Astrocyte (in vitro differentiated cells and primary cell): Measurements from ENCODE around the gene PCYT1B. TPM values are rescaled to one million over a fixed set of nuclear protein-coding genes. Genes with fewer than 3 reads are reported as not detected.

Source experiments
- DNase-seq: peaks from one replicate; pipeline ENCODE4 v3.0.0-alpha.2; 2010; ENCODE audit warnings: low read depth
- FAIRE-seq: peaks from 2 replicates; lab custom pipeline; 2011; peaks lifted over from hg19 to GRCh38; lab: Jason Lieb, UNC
- H2AFZ ChIP-seq: 2 replicates; pipeline ENCODE4 v1.6.0; 2012; ENCODE audit warnings: low read depth, low read length, inconsistent platforms
- H3K27ac ChIP-seq: 2 replicates; pipeline ENCODE4 v1.5.1; 2011; ENCODE audit warnings: low read depth, low read length, inconsistent platforms
- H3K27me3 ChIP-seq: 2 replicates; pipeline ENCODE4 v1.6.0; 2011; ENCODE audit warnings: low read length, inconsistent platforms; ENCODE audit not compliant: insufficient read depth
- H3K36me3 ChIP-seq: 2 replicates; pipeline ENCODE4 v1.5.1; 2011; ENCODE audit warnings: low read length, inconsistent platforms; ENCODE audit not compliant: insufficient read depth
- H3K4me1 ChIP-seq: 2 replicates; pipeline ENCODE4 v1.5.1; 2011; ENCODE audit warnings: low read length, inconsistent platforms; ENCODE audit not compliant: insufficient read depth
- H3K4me2 ChIP-seq: 2 replicates; pipeline ENCODE4 v1.6.0; 2012; ENCODE audit warnings: low read length, inconsistent platforms
- H3K4me3 ChIP-seq: 2 replicates; pipeline ENCODE4 v1.5.1; 2011; ENCODE audit warnings: low read depth, mild to moderate bottlenecking, low read length, inconsistent platforms; ENCODE audit not compliant: insufficient read depth
- H3K79me2 ChIP-seq: 2 replicates; pipeline ENCODE4 v1.6.0; 2012; ENCODE audit warnings: mild to moderate bottlenecking, low read length, inconsistent platforms; ENCODE audit not compliant: insufficient read depth
- H3K9ac ChIP-seq: 2 replicates; pipeline ENCODE4 v1.6.0; 2012; ENCODE audit warnings: mild to moderate bottlenecking, low read length, inconsistent platforms
- H3K9me3 ChIP-seq: 2 replicates; pipeline ENCODE4 v1.5.1; 2012; ENCODE audit warnings: low read depth, mild to moderate bottlenecking, low read length, inconsistent platforms; ENCODE audit not compliant: insufficient read depth
- H4K20me1 ChIP-seq: 2 replicates; pipeline ENCODE4 v1.6.0; 2012; ENCODE audit warnings: low read length, inconsistent platforms; ENCODE audit not compliant: insufficient read depth
- H3K27ac Mint-ChIP-seq: one replicate; pipeline ENCODE4 v1.8.0; 2021; ENCODE audit warnings: mild to moderate bottlenecking, mixed read lengths; ENCODE audit not compliant: unreplicated experiment
- H3K27me3 Mint-ChIP-seq: one replicate; pipeline ENCODE4 v1.8.0; 2021; ENCODE audit warnings: low read depth, mixed read lengths; ENCODE audit not compliant: unreplicated experiment
- H3K36me3 Mint-ChIP-seq: one replicate; pipeline ENCODE4 v1.8.0; 2021; ENCODE audit warnings: low read depth, mixed read lengths; ENCODE audit not compliant: unreplicated experiment
- H3K4me1 Mint-ChIP-seq: one replicate; pipeline ENCODE4 v1.8.0; 2021; ENCODE audit warnings: low read depth, mixed read lengths; ENCODE audit not compliant: unreplicated experiment
- H3K4me3 Mint-ChIP-seq: one replicate; pipeline ENCODE4 v1.8.0; 2021; ENCODE audit warnings: mild to moderate bottlenecking, moderate library complexity, mixed read lengths; ENCODE audit not compliant: unreplicated experiment
- H3K9me3 Mint-ChIP-seq: one replicate; pipeline ENCODE4 v1.8.0; 2021; ENCODE audit warnings: mild to moderate bottlenecking, mixed read lengths; ENCODE audit not compliant: unreplicated experiment
- CTCF ChIP-seq: IDR thresholded peaks from 2 replicates; pipeline ENCODE4 v1.5.1; 2011; ENCODE audit warnings: low read depth, mild to moderate bottlenecking, inconsistent platforms, low read length, moderate library complexity; ENCODE audit not compliant: insufficient read depth
- EZH2 ChIP-seq: IDR thresholded peaks from 2 replicates; pipeline ENCODE4 v1.6.1; 2012; ENCODE audit warnings: mild to moderate bottlenecking, low read length, inconsistent platforms; ENCODE audit not compliant: insufficient read depth
- total RNA-seq: library from RNA; stranded (reverse); gene quantifications from 2 replicates; pipeline ENCODE4 v1.2.1, GENCODE V29; 2021

PCYT1B gene
- total RNA-seq, 1 donor from 2014 or later, result 5.6 TPM

DNA sequence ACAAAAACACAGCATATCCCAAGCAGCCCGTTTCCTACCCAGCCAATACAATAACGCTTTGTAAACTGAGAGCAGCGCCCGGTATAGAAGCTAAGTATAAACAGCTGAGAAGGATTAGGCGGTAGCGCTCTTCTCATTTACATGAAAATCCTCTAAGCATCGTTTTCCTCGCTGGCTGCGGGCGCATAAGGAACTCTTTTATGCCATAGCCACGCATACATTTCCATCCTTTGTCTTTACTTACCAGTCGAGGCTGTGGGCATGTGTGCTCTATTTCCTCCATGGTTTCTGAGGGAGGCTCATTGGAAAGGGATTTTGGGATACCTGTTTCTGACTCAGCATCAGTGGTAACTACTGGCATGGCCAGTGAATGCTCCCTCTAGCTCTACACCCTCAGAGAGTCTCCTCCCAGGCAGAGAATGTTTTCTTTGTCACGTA, 383 bp downstream of the PCYT1B start:
- Mint-ChIP-seq H3K4me3 (peak overlapping the region; percentile 84), H3K9me3 (no peaks in the 10 kb centered on the region), H3K27ac (peak overlapping the region; percentile 34), H3K27me3 (no peaks in the 10 kb centered on the region), H3K36me3 (no peaks in the 10 kb centered on the region), H3K4me1 (no peaks in the 10 kb centered on the region)
- Histone ChIP-seq H3K4me1 (no peaks in the 10 kb centered on the region), H3K9ac (peak overlapping the region; percentile 43), H3K4me2 (peak overlapping the region; percentile 86), H4K20me1 (no peaks in the 10 kb centered on the region), H2AFZ (peak overlapping the region; percentile 80), H3K27ac (no peak overlapping the region), H3K79me2 (no peaks in the 10 kb centered on the region), H3K36me3 (no peaks in the 10 kb centered on the region), H3K27me3 (no peaks in the 10 kb centered on the region), H3K9me3 (no peaks in the 10 kb centered on the region), H3K4me3 (peak overlapping the region; percentile 52)
- TF ChIP-seq EZH2 (no peak), CTCF (no peak)
- DNase-seq (no peak), FAIRE-seq (peak; percentile 88)

- Histone ChIP-seq H4K20me1 (no peaks in the 10 kb centered on the region), H3K27ac (no peak overlapping the region), H2AFZ (peak overlapping the region; percentile 63), H3K9me3 (no peaks in the 10 kb centered on the region), H3K27me3 (no peaks in the 10 kb centered on the region), H3K4me2 (peak overlapping the region; percentile 86), H3K79me2 (no peaks in the 10 kb centered on the region), H3K9ac (no peak overlapping the region), H3K4me3 (peak overlapping the region; percentile 52), H3K36me3 (no peaks in the 10 kb centered on the region), H3K4me1 (no peaks in the 10 kb centered on the region)
- Mint-ChIP-seq H3K27ac (peak overlapping the region; percentile 41), H3K9me3 (no peaks in the 10 kb centered on the region), H3K4me3 (peak overlapping the region; percentile 84), H3K4me1 (no peaks in the 10 kb centered on the region), H3K36me3 (no peaks in the 10 kb centered on the region), H3K27me3 (no peaks in the 10 kb centered on the region)
- DNase-seq (no peak), FAIRE-seq (no peak)
- no peak for TF ChIP-seq EZH2
- no peak for TF ChIP-seq CTCF
Measured at GRCh38 chrX:24646006-24646405, 1.1 kb downstream of the PCYT1B start.

DNA sequence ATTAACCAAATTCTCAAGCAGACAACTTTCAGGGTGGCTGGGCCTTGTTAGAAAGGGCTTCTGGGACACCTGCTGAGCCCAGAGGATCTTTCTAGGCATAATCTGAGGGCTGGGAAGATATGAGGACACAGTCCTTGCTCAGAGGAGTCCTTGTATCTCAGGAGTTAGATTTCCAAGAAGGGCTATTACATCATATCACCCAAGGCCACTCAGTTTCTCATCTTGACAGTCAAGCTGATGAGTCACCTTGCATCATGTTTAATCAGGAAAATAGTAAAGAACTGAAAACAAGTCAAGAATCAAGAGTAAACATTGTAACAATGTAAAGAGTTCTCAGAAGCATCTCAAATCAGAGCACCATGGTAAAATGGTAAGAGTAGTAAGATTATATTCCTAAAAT, 4.0 kb downstream of the PCYT1B start:
- no peak overlapping the region for H3K27ac Mint-ChIP-seq

More for the DNA sequence above, 4.0 kb downstream of the PCYT1B start:
- Histone ChIP-seq H3K9ac (no peak overlapping the region), H3K4me2 (no peak overlapping the region), H3K27ac (no peak overlapping the region), H3K79me2 (no peaks in the 10 kb centered on the region), H3K4me1 (no peaks in the 10 kb centered on the region), H3K36me3 (no peaks in the 10 kb centered on the region), H2AFZ (no peak overlapping the region), H3K9me3 (no peaks in the 10 kb centered on the region), H4K20me1 (no peaks in the 10 kb centered on the region), H3K27me3 (no peaks in the 10 kb centered on the region), H3K4me3 (no peak overlapping the region)
- Mint-ChIP-seq H3K36me3 (peaks cover 1% of the 10 kb centered on the region), H3K4me1 (no peaks in the 10 kb centered on the region), H3K27me3 (no peaks in the 10 kb centered on the region), H3K4me3 (no peak overlapping the region), H3K9me3 (peaks cover 1% of the 10 kb centered on the region)
- DNase-seq, result no peak
- TF ChIP-seq EZH2 (no peak), CTCF (no peak)
- FAIRE-seq, result no peak
